Activated T-helper 9 cell treated with anti-CD3 and anti-CD28 coated beads, Interleukin-2, amount 50 U/mL, for 16 hours (primary cell): Measurements from ENCODE around the gene POTEB2.
"Not testable (repeated sequence)": the region's sequence is repeated elsewhere in the genome, so short reads cannot be mapped to it uniquely, and the experiment has no call there.

Experiments used
- DNase-seq: peaks from one replicate; pipeline ENCODE4 v3.0.0-alpha.2; 2020; ENCODE audit warnings: low read depth

The POTEB2 gene

GRCh38 chr15:20866214-20866613, at the start of gene POTEB2:
POTEB2 (minus strand) TSS chr15:20866314; CDS start chr15:20866281, 33 bp downstream.
- DNase-seq = not testable (repeated sequence)

DNA sequence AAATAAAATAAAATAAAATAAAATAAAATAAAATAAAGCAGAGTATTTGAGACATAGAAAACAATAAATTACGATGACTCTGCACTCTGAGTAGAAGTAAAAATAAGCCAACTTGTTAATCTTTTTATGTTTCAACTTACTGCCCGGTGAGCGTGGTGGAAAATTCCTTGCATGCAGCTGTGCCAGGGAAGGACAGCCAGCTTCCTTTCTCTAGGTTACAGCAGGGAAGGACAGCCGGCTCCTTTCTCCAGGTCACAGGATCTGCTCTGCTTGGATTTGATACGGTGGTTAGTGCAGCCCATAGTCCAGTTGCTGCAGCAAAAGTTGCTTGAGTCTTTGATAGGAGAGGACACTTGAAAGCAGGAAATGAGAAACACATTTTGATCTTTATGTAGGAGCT, 13.8 kb upstream of the POTEB2 start:
- not testable (repeated sequence) for DNase-seq

- not testable (repeated sequence) for DNase-seq
These were observed 12.3 kb upstream of the POTEB2 start for GRCh38 chr15:20878464-20878863.

GRCh38 chr15:20877819-20878218, 11.7 kb upstream of the POTEB2 start:
- DNase-seq = not testable (repeated sequence)
